Activated T-helper 2 cell treated with anti-CD3 and anti-CD28 coated beads, Interferon-gamma antibody, Interleukin-2, Interleukin-4, amounts not matched to agents 10 μg/mL and 5 μg/mL and 100 μg/mL, durations not matched to agents 14 hours and 24 hours and 36 hours (primary cell): Measurements from ENCODE around the gene HDLBP. TPM values are rescaled to one million over a fixed set of nuclear protein-coding genes. Genes with fewer than 3 reads are reported as not detected.
"Not testable (repeated sequence)": the region's sequence is repeated elsewhere in the genome, so short reads cannot be mapped to it uniquely, and the experiment has no call there.

Experiments
- DNase-seq: peaks from one replicate; pipeline ENCODE4 v3.0.0; 2021; ENCODE audit warnings: low spot score
- H3K27ac Mint-ChIP-seq: one replicate; pipeline ENCODE4 v1.8.0; 2021; ENCODE audit warnings: mixed read lengths
- H3K27me3 Mint-ChIP-seq: one replicate; pipeline ENCODE4 v1.8.0; 2021; ENCODE audit warnings: low read depth, mixed read lengths
- H3K36me3 Mint-ChIP-seq: one replicate; pipeline ENCODE4 v1.8.0; 2021; ENCODE audit warnings: low read depth, mixed read lengths
- H3K4me1 Mint-ChIP-seq: one replicate; pipeline ENCODE4 v1.8.0; 2021; ENCODE audit warnings: low read depth, mixed read lengths
- H3K4me3 Mint-ChIP-seq: one replicate; pipeline ENCODE4 v1.8.0; 2021; ENCODE audit warnings: low read depth, mild to moderate bottlenecking, moderate library complexity, mixed read lengths
- H3K9me3 Mint-ChIP-seq: one replicate; pipeline ENCODE4 v1.8.0; 2021; ENCODE audit warnings: mixed read lengths
- intact Hi-C: fragments of 100-400 bp; cut with micrococcal nuclease; formaldehyde crosslinking; loops from one replicate; pipeline ENCODE4 v1.15.1; 2023
- total RNA-seq: library from RNA; stranded (reverse); gene quantifications from 2 replicates; pipeline ENCODE4 v1.2.3, GENCODE V29; 2022

HDLBP gene
- total RNA-seq, 1 donor from 2014 or later = 282 TPM

DNA sequence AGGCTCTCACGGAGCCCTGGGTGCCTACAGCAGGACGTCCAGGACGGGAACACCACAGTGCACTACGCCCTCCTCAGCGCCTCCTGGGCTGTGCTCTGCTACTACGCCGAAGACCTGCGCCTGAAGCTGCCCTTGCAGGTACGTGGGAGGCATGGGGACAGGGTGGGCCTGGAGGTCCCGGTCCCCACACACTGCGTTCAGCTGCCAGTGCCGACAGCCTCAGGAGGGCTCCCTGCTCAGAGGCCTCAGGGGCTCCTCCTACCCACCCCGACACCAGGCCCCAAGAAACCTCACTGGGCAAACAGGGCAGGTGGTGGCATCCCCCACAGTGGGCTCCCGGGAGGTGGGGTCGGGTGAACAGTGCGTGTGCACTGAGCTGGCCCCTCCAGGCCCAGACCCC lies 116.2 kb downstream of the HDLBP start:
- DNase-seq = no peak
- H3K27me3 Mint-ChIP-seq = no peaks in the 10 kb centered on the region
- H3K36me3 Mint-ChIP-seq = no peaks in the 10 kb centered on the region
- intact Hi-C loops = no loop called here
- no peak overlapping the region for H3K27ac Mint-ChIP-seq
- no peaks in the 10 kb centered on the region for H3K4me1 Mint-ChIP-seq
- H3K9me3 Mint-ChIP-seq = no peaks in the 10 kb centered on the region
- no peak overlapping the region for H3K4me3 Mint-ChIP-seq

DNA sequence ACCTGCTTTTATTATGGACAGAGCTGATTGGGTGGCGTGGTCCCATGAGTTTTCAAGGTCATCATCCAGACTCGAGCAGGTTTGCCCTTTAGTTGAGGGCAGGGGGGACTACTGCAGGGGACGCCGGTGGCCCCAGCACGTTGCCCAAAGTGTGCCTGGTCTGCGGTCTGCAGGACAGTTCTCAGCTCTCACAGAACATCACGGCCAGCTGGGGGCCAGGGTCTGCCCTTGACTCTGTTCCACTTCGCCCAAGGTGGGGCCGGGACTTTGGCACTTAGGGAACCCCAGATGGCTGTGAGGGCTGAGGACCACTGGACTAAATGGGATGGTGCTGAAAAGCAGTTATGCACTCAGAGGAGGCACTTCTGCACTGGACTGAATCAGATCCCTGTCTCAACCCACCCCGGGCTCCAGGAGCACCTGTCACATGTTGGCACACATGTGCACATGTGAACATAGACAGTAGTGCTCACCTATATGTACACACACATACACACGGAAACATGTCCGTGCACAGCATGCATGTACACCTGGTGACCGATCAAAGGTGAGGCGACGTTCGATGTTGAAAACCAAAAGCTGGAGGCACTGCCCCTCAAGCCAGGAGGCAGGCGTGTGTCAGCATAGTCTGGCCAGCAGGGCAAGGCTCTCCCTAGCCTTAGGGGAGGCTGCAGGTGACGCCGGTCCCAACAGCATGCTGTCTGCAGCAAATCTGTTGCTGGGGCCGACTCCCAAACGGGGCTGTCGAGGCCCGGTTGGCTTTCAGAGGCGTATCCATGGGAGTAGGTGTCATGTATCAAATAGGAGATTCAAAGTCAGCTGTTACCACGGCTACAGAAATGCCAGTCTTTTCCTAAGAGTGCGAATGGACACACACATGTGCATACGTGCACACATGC lies 116.8 kb downstream of the HDLBP start:
- Mint-ChIP-seq H3K27ac (no peak overlapping the region), H3K4me1 (no peaks in the 10 kb centered on the region), H3K9me3 (no peaks in the 10 kb centered on the region), H3K4me3 (no peak overlapping the region), H3K27me3 (no peaks in the 10 kb centered on the region), H3K36me3 (no peaks in the 10 kb centered on the region)
- DNase-seq = no peak
- intact Hi-C loops = no loop called here

DNA sequence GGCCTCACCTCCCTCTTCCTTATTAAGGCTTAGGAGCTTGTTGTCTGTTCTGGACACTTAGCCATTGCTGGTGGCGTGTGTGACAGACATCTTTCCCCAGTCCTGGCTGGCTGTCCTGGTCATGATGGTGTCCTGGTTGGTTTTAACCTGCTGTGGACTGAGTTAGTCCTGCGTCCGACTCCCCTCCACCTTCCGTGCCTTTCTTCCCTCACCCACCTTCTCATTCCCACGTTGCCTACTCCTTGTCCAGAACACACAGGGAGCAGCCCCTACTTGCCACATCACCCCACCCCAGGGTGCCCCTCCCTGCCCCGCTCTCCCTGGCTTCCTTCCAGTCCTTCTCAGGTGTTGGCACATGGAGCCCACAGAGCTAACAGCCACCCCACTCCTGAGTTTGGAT lies 117.5 kb downstream of the HDLBP start:
- intact Hi-C loops = no loop called here
- no peaks in the 10 kb centered on the region for H3K36me3 Mint-ChIP-seq
- H3K27me3 Mint-ChIP-seq = no peaks in the 10 kb centered on the region
- H3K9me3 Mint-ChIP-seq = no peaks in the 10 kb centered on the region
- no peak for DNase-seq
- H3K4me3 Mint-ChIP-seq = no peak overlapping the region
- H3K4me1 Mint-ChIP-seq = no peaks in the 10 kb centered on the region
- no peak overlapping the region for H3K27ac Mint-ChIP-seq

DNA sequence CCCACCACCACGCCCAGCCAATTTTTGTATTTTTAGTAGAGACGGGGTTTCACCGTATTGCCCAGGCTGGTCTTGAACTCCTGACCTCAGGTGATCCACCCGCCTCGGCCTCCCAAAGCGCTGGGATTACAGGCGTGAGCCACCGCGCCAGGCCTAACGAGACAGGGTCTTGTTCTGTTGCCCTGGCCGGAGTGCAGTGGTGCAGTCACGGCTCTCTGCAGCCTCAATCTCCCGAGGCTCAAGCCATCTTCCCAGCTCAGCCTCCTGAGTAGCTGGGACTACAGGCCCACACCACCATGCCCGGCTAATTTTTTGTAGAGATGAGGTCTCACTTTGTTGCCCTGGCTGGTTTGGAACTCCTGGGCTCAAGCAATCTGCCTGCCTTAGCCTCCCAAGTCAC lies 118.2 kb downstream of the HDLBP start:
- H3K27me3 Mint-ChIP-seq, H3K4me3 Mint-ChIP-seq, H3K4me1 Mint-ChIP-seq, DNase-seq, H3K36me3 Mint-ChIP-seq, intact Hi-C loops, H3K27ac Mint-ChIP-seq, H3K9me3 Mint-ChIP-seq: not testable (repeated sequence)

DNA sequence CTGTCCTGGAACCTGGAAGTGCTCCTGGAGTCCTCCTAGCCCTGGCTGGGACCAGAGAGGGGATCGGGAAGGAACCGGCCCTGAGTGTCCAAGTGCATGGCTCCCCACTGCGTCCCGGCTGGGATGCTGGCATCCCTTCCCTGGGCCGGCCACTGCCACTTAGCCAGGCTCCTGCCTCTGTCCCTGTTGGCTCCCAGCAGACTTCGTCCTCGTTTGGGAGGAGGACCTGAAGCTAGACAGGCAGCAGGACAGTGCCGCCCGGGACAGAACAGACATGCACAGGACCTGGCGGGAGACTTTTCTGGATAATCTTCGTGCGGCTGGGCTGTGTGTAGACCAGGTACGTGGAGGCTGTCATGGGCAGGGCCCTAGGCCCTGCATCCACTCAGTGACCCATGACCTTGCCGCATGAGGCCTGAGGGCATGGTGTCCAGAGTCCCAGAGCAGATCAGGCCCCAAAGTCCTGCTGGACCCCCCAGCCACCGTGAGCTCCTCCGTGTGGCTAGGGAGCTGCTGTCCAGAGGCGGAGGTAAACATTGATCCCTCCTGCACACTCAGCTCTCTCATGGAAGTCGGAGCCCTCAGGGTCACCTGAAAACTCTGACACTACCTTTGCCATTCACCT lies 119.9 kb downstream of the HDLBP start:
- intact Hi-C loops = no loop called here
- no peaks in the 10 kb centered on the region for H3K9me3 Mint-ChIP-seq
- no peak for DNase-seq
- no peaks in the 10 kb centered on the region for H3K4me1 Mint-ChIP-seq
- no peak overlapping the region for H3K4me3 Mint-ChIP-seq
- no peaks in the 10 kb centered on the region for H3K36me3 Mint-ChIP-seq
- H3K27me3 Mint-ChIP-seq = no peaks in the 10 kb centered on the region
- no peak overlapping the region for H3K27ac Mint-ChIP-seq

DNA sequence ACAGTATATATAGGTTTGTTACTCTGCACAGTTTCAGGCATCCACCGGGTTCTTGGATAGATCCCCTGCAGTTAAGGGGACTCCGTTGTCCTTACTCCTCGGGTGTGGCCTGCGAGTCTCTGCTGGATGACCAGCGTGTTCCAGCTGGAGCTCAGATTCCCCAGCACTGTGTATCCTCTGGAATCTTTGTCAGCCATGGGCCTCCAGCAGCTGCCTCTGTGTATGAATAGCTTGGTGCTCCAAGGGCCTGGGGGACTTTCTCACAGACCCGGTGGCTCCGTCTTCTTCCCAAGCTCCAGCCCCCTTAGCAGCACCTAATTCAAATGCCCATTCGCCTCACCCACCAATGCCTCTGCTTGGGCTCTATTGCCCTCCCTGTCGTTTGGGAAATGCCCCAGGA lies 120.7 kb downstream of the HDLBP start:
- Mint-ChIP-seq H3K4me3 (no peak overlapping the region), H3K9me3 (no peaks in the 10 kb centered on the region), H3K36me3 (no peaks in the 10 kb centered on the region), H3K27ac (no peak overlapping the region), H3K4me1 (no peaks in the 10 kb centered on the region), H3K27me3 (no peaks in the 10 kb centered on the region)
- intact Hi-C loops = no loop called here
- no peak for DNase-seq

DNA sequence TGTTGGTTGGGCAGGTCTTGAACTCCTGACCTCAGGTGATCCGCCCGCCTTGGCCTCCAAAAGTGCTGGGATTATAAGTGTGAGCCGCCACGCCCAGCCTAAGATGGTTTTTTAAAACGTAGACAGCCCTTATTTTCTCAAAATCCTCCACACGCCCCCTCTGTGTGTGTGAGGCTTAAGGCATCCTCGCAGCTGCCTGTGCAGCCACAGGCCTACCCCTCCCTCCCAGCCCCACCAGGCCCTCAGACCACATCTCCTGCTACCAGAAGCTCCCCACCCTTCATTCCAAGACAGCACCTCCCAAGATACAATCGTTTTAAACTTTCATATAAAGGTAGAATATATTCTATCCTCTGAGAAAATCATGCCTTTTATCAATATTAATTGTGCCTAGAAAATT lies 122.2 kb downstream of the HDLBP start:
- no peak overlapping the region for H3K4me3 Mint-ChIP-seq
- no peak overlapping the region for H3K27ac Mint-ChIP-seq
- intact Hi-C loops = no loop called here
- H3K27me3 Mint-ChIP-seq = no peaks in the 10 kb centered on the region
- no peaks in the 10 kb centered on the region for H3K36me3 Mint-ChIP-seq
- no peak for DNase-seq
- H3K9me3 Mint-ChIP-seq = no peaks in the 10 kb centered on the region
- H3K4me1 Mint-ChIP-seq = no peaks in the 10 kb centered on the region

DNA sequence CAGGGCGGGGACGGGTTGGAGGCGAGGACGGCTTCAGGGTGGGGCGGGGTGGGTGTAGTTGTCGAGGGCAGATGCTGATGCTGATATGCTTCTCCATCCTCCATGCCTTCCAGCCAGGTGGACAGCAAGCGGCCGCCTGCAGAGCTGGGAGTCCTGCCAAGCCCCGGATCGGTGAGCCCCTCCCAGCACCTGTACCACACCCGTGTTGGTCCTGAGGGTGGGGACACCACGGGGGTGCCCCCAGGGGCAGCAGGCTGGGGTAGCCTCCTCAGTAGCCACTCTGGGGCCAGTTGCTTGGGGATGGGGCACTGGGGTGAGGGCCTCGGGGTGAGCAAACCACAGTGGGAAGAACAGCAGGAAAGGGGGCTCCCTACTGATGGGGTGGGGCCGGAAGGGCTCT lies 124.4 kb downstream of the HDLBP start:
- Mint-ChIP-seq H3K4me3 (no peak overlapping the region), H3K27me3 (no peaks in the 10 kb centered on the region), H3K36me3 (no peaks in the 10 kb centered on the region), H3K4me1 (no peaks in the 10 kb centered on the region), H3K9me3 (no peaks in the 10 kb centered on the region), H3K27ac (no peak overlapping the region)
- intact Hi-C loops = no loop called here
- DNase-seq = no peak

DNA sequence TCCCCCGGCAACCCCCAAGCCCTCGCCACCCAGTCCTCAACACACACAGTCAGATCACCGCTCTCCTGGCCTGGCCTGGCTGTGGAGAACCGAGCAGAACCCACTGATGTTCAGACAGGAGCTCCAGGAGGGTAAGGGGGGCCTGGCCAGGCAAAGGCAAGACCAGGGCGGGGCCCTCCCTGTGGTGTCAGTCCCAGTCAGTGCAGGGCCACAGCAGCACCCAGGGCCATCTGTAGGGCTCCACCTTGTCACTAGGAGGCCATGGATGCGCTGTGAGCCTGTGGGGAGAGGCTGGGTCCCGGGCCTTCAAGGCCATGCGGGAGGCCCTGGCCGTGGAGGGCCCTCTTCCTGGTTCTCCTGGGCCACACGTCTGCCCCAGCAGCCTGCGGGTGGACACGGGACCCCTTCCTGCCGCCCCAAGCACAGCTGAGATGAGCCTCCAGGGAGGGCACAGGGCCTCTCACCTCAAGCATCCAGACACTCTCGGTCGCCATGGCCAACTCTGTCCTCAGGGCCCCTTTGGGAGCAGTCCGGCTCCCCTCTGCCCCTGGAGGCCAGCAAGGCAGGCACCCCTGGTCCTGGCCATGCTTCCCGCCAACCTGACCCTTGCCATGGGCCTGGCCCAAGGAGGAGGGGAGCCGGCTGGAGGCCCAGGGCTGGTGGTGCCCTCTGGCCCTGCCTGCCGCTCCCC lies 125.0 kb downstream of the HDLBP start:
- no peaks in the 10 kb centered on the region for H3K36me3 Mint-ChIP-seq
- no peak overlapping the region for H3K27ac Mint-ChIP-seq
- no peaks in the 10 kb centered on the region for H3K27me3 Mint-ChIP-seq
- intact Hi-C loops = no loop called here
- no peak overlapping the region for H3K4me3 Mint-ChIP-seq
- no peak for DNase-seq
- H3K9me3 Mint-ChIP-seq = no peaks in the 10 kb centered on the region
- H3K4me1 Mint-ChIP-seq = no peaks in the 10 kb centered on the region

DNA sequence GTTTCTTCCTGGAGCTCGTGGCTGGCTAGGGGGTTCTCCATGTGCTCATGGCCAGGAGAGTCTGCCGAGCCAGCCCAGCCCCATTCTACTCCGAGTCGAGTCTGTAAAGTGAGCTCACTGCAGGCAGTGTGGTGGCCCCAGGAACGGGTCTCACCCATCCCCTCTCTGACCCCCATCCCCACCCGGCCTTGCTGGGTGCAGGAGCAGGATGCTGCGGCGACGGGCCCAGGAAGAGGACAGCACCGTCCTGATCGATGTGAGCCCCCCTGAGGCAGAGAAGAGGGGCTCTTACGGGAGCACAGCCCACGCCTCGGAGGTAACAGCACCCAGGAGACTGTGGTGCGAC lies 125.6 kb downstream of the HDLBP start:
- Mint-ChIP-seq H3K4me1 (no peaks in the 10 kb centered on the region), H3K9me3 (no peaks in the 10 kb centered on the region), H3K27me3 (no peaks in the 10 kb centered on the region), H3K27ac (no peak overlapping the region), H3K4me3 (no peak overlapping the region), H3K36me3 (no peaks in the 10 kb centered on the region)
- no peak for DNase-seq
- intact Hi-C loops = no loop called here

DNA sequence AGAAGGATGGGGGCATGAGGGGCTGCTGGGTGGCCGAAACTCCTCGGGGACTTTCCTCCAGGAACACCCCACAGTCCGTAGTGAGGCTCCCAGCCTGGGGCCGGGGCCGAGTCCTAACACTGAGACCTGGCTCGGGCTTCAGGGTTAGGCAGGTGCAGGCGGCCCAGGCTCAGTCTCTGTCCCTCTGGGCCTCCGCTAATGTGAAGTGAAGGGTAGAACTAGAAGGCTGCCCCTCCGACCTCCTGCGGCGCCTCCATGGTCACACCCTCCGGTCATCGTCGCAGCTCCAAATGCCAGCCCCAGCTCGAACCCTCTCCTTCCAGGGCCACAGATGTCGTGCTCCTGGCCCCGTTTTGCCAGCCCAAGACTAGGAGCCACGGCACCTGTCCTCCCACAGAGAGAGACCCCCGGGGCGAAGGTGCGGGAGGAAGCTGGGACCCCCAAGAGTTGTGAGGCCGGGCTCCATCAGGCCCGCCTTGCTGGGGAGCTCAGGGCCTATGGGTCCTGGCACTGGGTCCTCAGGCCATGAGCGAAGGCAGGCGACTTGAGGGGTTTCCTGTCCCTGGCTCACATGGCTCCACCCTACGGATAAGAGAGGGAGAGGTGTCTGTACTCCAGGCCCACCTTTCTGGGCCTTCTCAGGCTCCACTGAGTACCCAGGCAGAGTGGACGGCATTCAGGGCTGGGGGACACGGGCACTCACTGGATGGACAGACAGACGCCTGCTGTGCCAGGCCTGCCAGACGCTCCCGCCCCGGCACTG lies 126.2 kb downstream of the HDLBP start:
- no peaks in the 10 kb centered on the region for H3K27me3 Mint-ChIP-seq
- intact Hi-C loops = no loop called here

DNA sequence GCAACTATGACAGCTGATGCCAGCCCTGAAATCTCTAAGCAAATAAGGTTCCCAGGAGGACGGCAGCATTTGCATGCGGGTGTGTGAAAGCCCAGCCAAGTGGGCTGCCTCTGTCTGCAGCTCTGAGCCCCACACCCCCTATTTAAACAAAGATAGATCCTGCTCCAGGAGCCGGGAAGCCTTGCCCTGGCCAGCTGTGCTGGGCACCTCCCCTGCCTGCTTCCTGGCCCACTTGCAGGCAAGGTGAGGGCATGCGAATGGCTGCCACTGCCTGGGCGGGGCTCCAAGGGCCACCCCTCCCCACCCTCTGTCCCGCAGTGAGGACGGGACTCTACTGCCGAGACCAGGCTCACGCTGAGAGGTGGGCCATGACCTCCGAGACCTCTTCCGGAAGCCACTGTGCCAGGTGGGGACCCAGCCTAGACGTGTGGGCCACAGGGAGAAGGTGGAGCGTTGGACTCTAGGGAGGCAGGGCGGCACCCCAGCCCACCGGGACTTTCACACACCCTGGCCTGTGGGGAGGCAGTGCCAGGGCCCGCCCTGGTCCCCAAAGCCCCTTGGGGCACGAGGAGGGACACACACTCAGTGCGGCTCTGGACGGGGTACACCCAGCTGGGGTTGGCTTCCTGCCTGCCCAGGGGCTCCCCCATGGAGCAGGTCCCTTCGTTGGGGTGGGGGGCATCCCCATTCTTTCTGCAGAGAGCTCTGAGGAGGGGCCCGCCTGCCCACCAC lies 126.9 kb downstream of the HDLBP start, which contains the start of gene ANO7:
Gene ANO7 (plus strand): TSS at position 317 of the 732 bp plus-strand sequence. CDS start 1,387 bp downstream, outside the sequence.
- intact Hi-C loops = no loop called here
- Mint-ChIP-seq H3K4me3 (no peak within 1 kb of the TSS), H3K27me3 (no peaks in the 10 kb centered on the region), H3K9me3 (no peaks in the 10 kb centered on the region), H3K4me1 (no peaks in the 10 kb centered on the region), H3K36me3 (peaks cover 2% of the 10 kb centered on the region), H3K27ac (no peak within 1 kb of the TSS)
- no peak for DNase-seq

More for the DNA sequence above, 126.2 kb downstream of the HDLBP start:
- no peaks in the 10 kb centered on the region for H3K36me3 Mint-ChIP-seq
- no peak for DNase-seq
- H3K4me3 Mint-ChIP-seq = no peak overlapping the region
- no peaks in the 10 kb centered on the region for H3K9me3 Mint-ChIP-seq
- H3K27ac Mint-ChIP-seq = no peak overlapping the region
- no peaks in the 10 kb centered on the region for H3K4me1 Mint-ChIP-seq
